Sciatic nerve (tissue), 2 donors: ENCODE results near the gene MRPL30. TPM values are rescaled to one million over a fixed set of nuclear protein-coding genes. Genes with fewer than 3 reads are reported as not detected.
"Not testable (repeated sequence)": the region's sequence is repeated elsewhere in the genome, so short reads cannot be mapped to it uniquely, and the experiment has no call there.

Experiments used
- ATAC-seq: fragments of 200-7000 bp; cut with Tn5 transposase; one replicate; pipeline ENCODE4 v1.9.1; 2020; ENCODE audit warnings: mild to moderate bottlenecking, moderate library complexity
- DNase-seq: peaks from one replicate; pipeline ENCODE4 v3.0.0-alpha.2; 2020; ENCODE audit warnings: low spot score
- intact Hi-C: fragments of 100-400 bp; cut with DNase I; formaldehyde crosslinking; loops from one replicate; pipeline ENCODE4 v1.14.2; 2022
- total RNA-seq: library from RNA; stranded (reverse); fragmentation: NEBNext Ultra II Directional; extraction: Animal tissue kit (Norgen Biotek cat#: 25700); gene quantifications from one replicate; pipeline ENCODE4 v1.2.1, GENCODE V29; 2021
- donor health status: DM: no; HTN: no; CAD: no.
- donor health status: DM: no; HTN: no; CAD: no.

The MRPL30 gene
- total RNA-seq, 1 donor from 2014 or later: 22.6 TPM

GRCh38 chr2:99171377-99172140 lies 9.4 kb upstream of the MRPL30 start:
- ATAC-seq: no peak
- DNase-seq: no peak
- intact Hi-C loops: no loop called here

- ATAC-seq (no peak), DNase-seq (no peak)
- intact Hi-C loops: no loop called here
Measured at GRCh38 chr2:99181624-99182000, 628 bp downstream of the MRPL30 start.

- DNase-seq (no peak), ATAC-seq (no peak)
- intact Hi-C loops: no loop called here
Measured at GRCh38 chr2:99183025-99183424, 2.0 kb downstream of the MRPL30 start.

GRCh38 chr2:99184811-99185210 lies 3.8 kb downstream of the MRPL30 start:
- DNase-seq (no peak), ATAC-seq (no peak)
- intact Hi-C loops: no loop called here

- intact Hi-C loops: no loop called here
- DNase-seq: no peak
- ATAC-seq: no peak
Measured at GRCh38 chr2:99187011-99187410, 6.0 kb downstream of the MRPL30 start.

- intact Hi-C loops: no loop called here
- ATAC-seq: no peak
- DNase-seq: no peak
Measured at GRCh38 chr2:99188357-99188756, 7.4 kb downstream of the MRPL30 start.

- ATAC-seq: no peak
- intact Hi-C loops: no loop called here
- no peak for DNase-seq
Measured at GRCh38 chr2:99190548-99190947, 9.6 kb downstream of the MRPL30 start.

- ATAC-seq, intact Hi-C loops: not testable (repeated sequence)
Measured at GRCh38 chr2:99192364-99192763, 11.4 kb downstream of the MRPL30 start.

GRCh38 chr2:99198103-99198841 lies 17.3 kb downstream of the MRPL30 start:
- ATAC-seq (no peak), DNase-seq (no peak)
- intact Hi-C loops: no loop called here

More at GRCh38 chr2:99192364-99192763, 11.4 kb downstream of the MRPL30 start:
- DNase-seq: not testable (repeated sequence)

- no peak for ATAC-seq
- no peak for DNase-seq
- intact Hi-C loops: no loop called here
Measured at GRCh38 chr2:99200076-99200800, 19.3 kb downstream of the MRPL30 start.

- intact Hi-C loops: no loop called here
- ATAC-seq: no peak
Measured at GRCh38 chr2:99201959-99202678, 21.1 kb downstream of the MRPL30 start.

GRCh38 chr2:99205491-99205890 lies 24.5 kb downstream of the MRPL30 start:
- DNase-seq: no peak
- ATAC-seq: no peak
- intact Hi-C loops: no loop called here

More at GRCh38 chr2:99201959-99202678, 21.1 kb downstream of the MRPL30 start:
- DNase-seq: no peak

GRCh38 chr2:99216096-99216495 lies 35.1 kb downstream of the MRPL30 start:
- DNase-seq (no peak), ATAC-seq (no peak)
- intact Hi-C loops: no loop called here

GRCh38 chr2:99217929-99218501 lies 37.0 kb downstream of the MRPL30 start:
- ATAC-seq (no peak), DNase-seq (no peak)
- intact Hi-C loops: no loop called here

GRCh38 chr2:99233177-99233576 lies 52.2 kb downstream of the MRPL30 start:
- ATAC-seq, intact Hi-C loops, DNase-seq: not testable (repeated sequence)

- intact Hi-C loops: no loop called here
- DNase-seq: no peak
- no peak for ATAC-seq
Measured at GRCh38 chr2:99238599-99238998, 57.6 kb downstream of the MRPL30 start.

GRCh38 chr2:99240431-99240830 lies 59.4 kb downstream of the MRPL30 start:
- no peak for ATAC-seq
- intact Hi-C loops: no loop called here
- no peak for DNase-seq

GRCh38 chr2:99242151-99242550 lies 61.2 kb downstream of the MRPL30 start:
- no peak for DNase-seq
- intact Hi-C loops: no loop called here
- no peak for ATAC-seq
